PC-3 (cell line): ENCODE measurements around the gene WHRN.

ENCODE experiments used
- EZH2 ChIP-seq: fragments of 300-600 bp; sonication (generic); IDR thresholded peaks from one replicate; pipeline ENCODE4 v1.6.1; 2017; ENCODE audit warnings: antibody characterized with exemption, mild to moderate bottlenecking, low read length; ENCODE audit not compliant: unreplicated experiment
- EZH2phosphoT487 ChIP-seq: fragments of 300-600 bp; sonication (generic); IDR thresholded peaks from 2 replicates; pipeline ENCODE4 v1.6.1; 2018; ENCODE audit warnings: mild to moderate bottlenecking, antibody characterized with exemption, low read length, borderline replicate concordance
- TF ChIP-seq, protein P1 (sequence below): fragments of 300-600 bp; sonication (generic); conservative IDR thresholded peaks from 2 replicates; pipeline ENCODE4 v1.5.1; 2017; ENCODE audit warnings: antibody characterized with exemption, low read depth, mild to moderate bottlenecking, low read length

DNA sequence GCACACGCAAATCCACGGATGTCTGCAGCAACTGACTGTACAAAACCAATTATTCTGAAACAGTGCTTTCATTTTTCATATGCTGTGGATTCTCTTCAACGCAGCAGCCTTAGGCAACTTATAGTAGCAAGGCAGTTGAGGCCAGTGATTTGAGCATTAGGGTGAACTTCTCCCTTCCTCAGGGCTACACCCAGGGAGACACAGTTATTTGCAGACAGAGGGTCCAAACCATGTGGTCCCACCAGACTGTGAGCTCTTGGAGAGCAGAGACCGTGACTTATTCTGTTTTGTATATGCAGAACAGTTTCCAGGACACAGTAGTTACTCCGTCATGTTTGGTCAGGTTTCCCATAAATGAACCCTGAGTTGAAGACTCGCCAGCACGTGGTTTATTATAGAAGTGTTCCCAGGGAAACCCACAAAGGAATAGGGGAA lies 19.0 kb upstream of the WHRN start:
- TF ChIP-seq, protein P1, sequence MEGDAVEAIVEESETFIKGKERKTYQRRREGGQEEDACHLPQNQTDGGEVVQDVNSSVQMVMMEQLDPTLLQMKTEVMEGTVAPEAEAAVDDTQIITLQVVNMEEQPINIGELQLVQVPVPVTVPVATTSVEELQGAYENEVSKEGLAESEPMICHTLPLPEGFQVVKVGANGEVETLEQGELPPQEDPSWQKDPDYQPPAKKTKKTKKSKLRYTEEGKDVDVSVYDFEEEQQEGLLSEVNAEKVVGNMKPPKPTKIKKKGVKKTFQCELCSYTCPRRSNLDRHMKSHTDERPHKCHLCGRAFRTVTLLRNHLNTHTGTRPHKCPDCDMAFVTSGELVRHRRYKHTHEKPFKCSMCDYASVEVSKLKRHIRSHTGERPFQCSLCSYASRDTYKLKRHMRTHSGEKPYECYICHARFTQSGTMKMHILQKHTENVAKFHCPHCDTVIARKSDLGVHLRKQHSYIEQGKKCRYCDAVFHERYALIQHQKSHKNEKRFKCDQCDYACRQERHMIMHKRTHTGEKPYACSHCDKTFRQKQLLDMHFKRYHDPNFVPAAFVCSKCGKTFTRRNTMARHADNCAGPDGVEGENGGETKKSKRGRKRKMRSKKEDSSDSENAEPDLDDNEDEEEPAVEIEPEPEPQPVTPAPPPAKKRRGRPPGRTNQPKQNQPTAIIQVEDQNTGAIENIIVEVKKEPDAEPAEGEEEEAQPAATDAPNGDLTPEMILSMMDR, result no peak
- no peak for TF ChIP-seq EZH2
- no peak for TF ChIP-seq EZH2phosphoT487
